Left lung (tissue), 10 donors: ENCODE measurements around the gene CAMK2A. TPM values are rescaled to one million over a fixed set of nuclear protein-coding genes. Genes with fewer than 3 reads are reported as not detected.

Source experiments
- ATAC-seq: fragments of 200-7000 bp; cut with Tn5 transposase; one replicate; pipeline ENCODE4 v1.9.1; 2020; ENCODE audit warnings: moderate library complexity
- DNase-seq, 4 donors: peaks; one replicate each; pipeline ENCODE4 v3.0.0-alpha.2; 2013 to 2020
- H3K27ac ChIP-seq, 2 donors: fragments of 200-600 bp; sonication (generic) in 1 of 2; one replicate each; pipeline versions ENCODE4 v1.5.0 to v1.8.0; 2020 to 2021
- H3K27me3 ChIP-seq, 2 donors: fragments of 200-600 bp; sonication (generic) in 1 of 2; one replicate each; pipeline versions ENCODE4 v1.5.0 to v1.8.0; 2020 to 2021
- H3K36me3 ChIP-seq, 2 donors: fragments of 200-600 bp; sonication (generic) in 1 of 2; one replicate each; pipeline versions ENCODE4 v1.5.0 to v1.8.0; 2020 to 2021
- H3K4me1 ChIP-seq, 2 donors: fragments of 200-600 bp; one replicate each; pipeline ENCODE4 v1.8.0; 2021
- H3K4me3 ChIP-seq, 2 donors: fragments of 200-600 bp; sonication (generic) in 1 of 2; one replicate each; pipeline versions ENCODE4 v1.5.0 to v1.8.0; 2020 to 2021; ENCODE audit warnings: mild to moderate bottlenecking in 1 of 2
- H3K9me3 ChIP-seq, 2 donors: fragments of 200-600 bp; sonication (generic) in 1 of 2; one replicate each; pipeline versions ENCODE4 v1.5.0 to v1.8.0; 2020 to 2021
- CTCF ChIP-seq, 2 donors: fragments of 200-600 bp; sonication (generic) in 1 of 2; IDR thresholded peaks; one replicate each; pipeline versions ENCODE4 v1.5.0 to v1.8.0; 2021; ENCODE audit warnings: antibody characterized with exemption in 2 of 2
- intact Hi-C, 2 donors: fragments of 100-400 bp; cut with DNase I; formaldehyde crosslinking; loops; one replicate each; pipeline versions ENCODE4 v1.11.2 to v1.14.2; 2022
- polyA plus RNA-seq, 6 donors: library from polyadenylated mRNA; unstranded; fragments of 120-200 nt; gene quantifications; one replicate each; pipeline ENCODE4 v1.2.1, GENCODE V29; 2013; ENCODE audit not compliant: insufficient read length in 6 of 6
- total RNA-seq, 2 donors: library from RNA; stranded (reverse); fragmentation: NEBNext Ultra II Directional; extraction: Animal tissue kit (Norgen Biotek cat#: 25700); gene quantifications; one replicate each; pipeline ENCODE4 v1.2.1, GENCODE V29; 2021
- donor health status: DM: no; HTN: yes; CAD: no.
- donor health status: DM: no; HTN: no; CAD: no.

CAMK2A gene
- total and polyA plus RNA-seq, 8 donors = 0.64 to 5.8 (median 4.7) TPM

- Histone ChIP-seq H3K27ac (no peak overlapping the region), H3K4me3 (no peak overlapping the region), H3K9me3 (no peaks in the 10 kb centered on the region), H3K4me1 (no peaks in the 10 kb centered on the region), H3K27me3 (peaks cover 3 to 38% of the 10 kb centered on the region in 2 donors), H3K36me3 (no peaks in the 10 kb centered on the region)
- TF ChIP-seq CTCF (IDR thresholded peaks at IDR 0.05) = no peak
- ATAC-seq (no peak), DNase-seq (no peak)
- intact Hi-C loops = no loop called here
Measured at GRCh38 chr5:150172145-150172544, 117.4 kb downstream of the CAMK2A start.

Other genes with a start within 250 kb of the CAMK2A start
- gene CSF1R, start 203.2 kb downstream of the CAMK2A start, total RNA-seq = 10 to 100 TPM; 52.8 to 93.1 TPM
- gene CSF1R, start 203.2 kb downstream of the CAMK2A start, polyA plus RNA-seq = 10 to 100 TPM; 22.7 to 26.5 (median 25.6) TPM
- 100 to 1,000 TPM; 129 TPM for gene PDGFRB, start 133.9 kb downstream of the CAMK2A start, total RNA-seq
- 100 to 1,000 TPM; 189 to 227 (median 220) TPM for gene PDGFRB, start 133.9 kb downstream of the CAMK2A start, polyA plus RNA-seq
- gene CDX1, start 123.0 kb downstream of the CAMK2A start, total RNA-seq = under 1 TPM in 1 of 2 donors, not detected in 1; 0.52 TPM
- gene CDX1, start 123.0 kb downstream of the CAMK2A start, polyA plus RNA-seq = under 1 TPM; 0.14 to 0.60 (median 0.33) TPM
- gene SLC6A7, start 99.7 kb downstream of the CAMK2A start, total RNA-seq = not detected
- gene SLC6A7, start 99.7 kb downstream of the CAMK2A start, polyA plus RNA-seq = under 1 TPM in 1 of 6 donors, not detected in 5; 0.13 TPM
- gene ARSI, start 13.1 kb upstream of the CAMK2A start, total RNA-seq = 1 to 10 TPM; 6.6 to 7.5 TPM
- gene ARSI, start 13.1 kb upstream of the CAMK2A start, polyA plus RNA-seq = 10 to 100 TPM; 19.2 to 31.8 (median 25.0) TPM
- 10 to 100 TPM; 21.8 to 32.5 TPM for gene TCOF1, start 67.9 kb upstream of the CAMK2A start, total RNA-seq
- 10 to 100 TPM; 27.9 to 42.6 (median 31.1) TPM for gene TCOF1, start 67.9 kb upstream of the CAMK2A start, polyA plus RNA-seq
- gene CD74, start 123.1 kb upstream of the CAMK2A start, total RNA-seq = 1,000 to 10,000 TPM; 1,866 to 2,212 TPM
- gene CD74, start 123.1 kb upstream of the CAMK2A start, polyA plus RNA-seq = 100 to 1,000 TPM; 143 to 201 (median 169) TPM
- 1,000 to 10,000 TPM; 1,428 to 1,504 TPM for gene RPS14, start 160.0 kb upstream of the CAMK2A start, total RNA-seq
- gene RPS14, start 160.0 kb upstream of the CAMK2A start, polyA plus RNA-seq = 1,000 to 10,000 TPM; 2,209 to 2,778 (median 2,470) TPM
- gene NDST1, start 218.4 kb upstream of the CAMK2A start, total RNA-seq = 100 to 1,000 TPM in 1 of 2 donors, 10 to 100 TPM in 1; 89.3 to 100 TPM
- gene NDST1, start 218.4 kb upstream of the CAMK2A start, polyA plus RNA-seq = 10 to 100 TPM; 52.2 to 82.3 (median 65.9) TPM